GM18907 (cell line): ENCODE results near the gene DOCK9.

ENCODE experiments used
- ATAC-seq: cut with Tn5 transposase; IDR thresholded peaks from one replicate; pipeline ENCODE4 v1.9.1; 2021; ENCODE audit warnings: mild to moderate bottlenecking, moderate library complexity; ENCODE audit not compliant: unreplicated experiment

The DOCK9 gene

GRCh38 chr13:98977568-98978265 is at the start of gene DOCK9:
Gene DOCK9, minus strand, starts transcription at chr13:98978064. Its CDS starts 155 bp downstream, at chr13:98977909.
- no peak for ATAC-seq

GRCh38 chr13:99027260-99027659 is 49.4 kb upstream of the DOCK9 start:
- ATAC-seq, result no peak

- no peak for ATAC-seq
Observed at GRCh38 chr13:99022941-99023340, 45.1 kb upstream of the DOCK9 start.

DNA sequence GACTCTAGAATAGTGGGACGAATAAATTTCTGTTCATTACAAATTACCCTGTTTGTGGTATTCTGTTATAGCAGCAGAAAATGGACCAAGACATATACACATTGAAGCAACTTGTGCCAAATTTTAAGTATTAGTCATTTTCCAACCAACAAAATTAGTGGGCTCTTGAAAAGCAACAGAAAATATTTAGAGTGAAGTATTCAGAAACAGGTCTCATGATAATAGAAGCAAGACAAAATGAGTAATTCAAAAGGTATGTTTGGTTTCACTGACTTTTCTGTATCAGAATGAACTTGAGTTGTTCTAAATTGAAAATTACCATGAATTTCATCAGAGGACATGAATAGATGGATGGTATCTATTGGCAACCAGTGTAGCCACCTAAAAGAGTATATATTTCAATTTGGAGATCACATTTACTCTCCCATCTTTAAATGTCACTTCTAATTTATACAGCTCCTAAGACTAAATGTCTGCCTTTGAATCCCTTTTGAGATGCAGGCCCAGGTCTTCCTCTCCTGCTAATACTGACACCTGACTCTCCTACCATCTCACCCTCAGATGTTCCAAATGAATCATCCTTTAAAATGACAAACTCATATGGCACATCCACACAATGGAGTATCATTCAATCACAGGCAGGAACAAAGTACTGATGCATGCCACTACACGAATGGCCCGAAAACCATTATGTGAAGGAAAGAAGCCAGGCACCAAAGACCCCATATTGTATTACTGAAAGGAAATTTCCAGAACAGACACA is 40.7 kb upstream of the DOCK9 start:
- ATAC-seq, result no peak

DNA sequence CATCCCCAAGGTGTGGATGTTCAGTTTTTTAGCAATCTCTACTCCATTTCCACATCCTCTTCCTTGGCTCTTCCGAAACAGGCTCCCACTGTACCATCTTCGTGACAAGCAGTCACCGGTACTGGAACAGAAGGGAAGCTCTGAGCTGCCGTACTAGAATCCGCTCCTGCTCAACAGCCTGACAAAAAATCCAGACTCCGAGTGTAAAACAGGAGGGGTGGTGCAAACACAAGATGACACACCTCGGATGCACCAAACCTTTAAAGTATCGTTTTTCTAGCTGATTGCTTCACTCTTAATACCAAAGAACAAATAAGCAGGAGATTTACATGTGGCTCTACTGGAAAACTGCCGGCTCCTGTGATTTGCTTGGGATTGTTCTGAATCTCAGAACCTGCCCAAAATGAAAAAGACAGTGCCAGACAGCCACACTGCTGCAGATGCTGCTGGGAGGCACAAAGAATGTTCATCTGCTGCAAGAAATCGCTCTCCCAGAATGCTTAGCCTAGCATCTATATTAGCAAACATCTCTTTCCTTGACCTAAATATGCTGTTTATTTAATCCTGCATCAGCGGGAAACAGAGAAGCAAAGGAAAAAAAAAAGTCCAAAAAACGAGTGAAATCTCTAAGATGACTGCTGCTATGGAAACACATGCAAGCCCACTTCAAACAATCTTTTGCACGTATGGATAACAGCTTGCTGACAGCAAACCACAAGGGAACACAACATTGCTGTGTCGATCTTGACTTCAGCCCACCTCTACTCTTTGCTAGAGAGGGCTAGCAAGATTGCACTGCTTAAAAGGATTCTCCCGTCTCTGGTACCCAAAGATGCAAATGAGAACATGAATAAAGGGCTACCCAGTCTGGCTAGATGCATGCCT is 38.0 kb upstream of the DOCK9 start:
- no peak for ATAC-seq

- ATAC-seq, result no peak
Observed at GRCh38 chr13:99014522-99014921, 36.7 kb upstream of the DOCK9 start.

DNA sequence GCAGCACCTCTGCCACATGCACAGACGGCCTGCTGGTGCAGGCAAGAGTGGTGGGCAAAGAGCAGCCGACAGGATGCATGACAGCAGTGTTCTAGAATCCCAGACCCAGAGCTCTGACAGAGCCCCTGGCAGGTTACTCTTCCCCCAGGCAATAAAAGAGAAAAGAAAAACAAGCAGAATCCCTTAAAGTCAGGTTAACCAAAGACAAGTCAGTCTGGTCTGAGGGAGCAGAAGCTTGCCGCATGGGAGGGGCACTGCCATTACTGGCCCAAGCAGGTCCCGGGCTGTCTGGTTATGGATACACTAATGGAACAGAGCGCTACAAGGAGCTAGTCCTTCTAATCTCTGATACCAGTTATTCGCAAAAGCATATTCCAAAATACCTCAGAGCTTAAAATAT is 36.1 kb upstream of the DOCK9 start:
- ATAC-seq, result no peak

GRCh38 chr13:99012539-99012938 is 34.7 kb upstream of the DOCK9 start:
- ATAC-seq, result no peak

GRCh38 chr13:99009987-99010551 is 32.2 kb upstream of the DOCK9 start:
- ATAC-seq, result no peak

DNA sequence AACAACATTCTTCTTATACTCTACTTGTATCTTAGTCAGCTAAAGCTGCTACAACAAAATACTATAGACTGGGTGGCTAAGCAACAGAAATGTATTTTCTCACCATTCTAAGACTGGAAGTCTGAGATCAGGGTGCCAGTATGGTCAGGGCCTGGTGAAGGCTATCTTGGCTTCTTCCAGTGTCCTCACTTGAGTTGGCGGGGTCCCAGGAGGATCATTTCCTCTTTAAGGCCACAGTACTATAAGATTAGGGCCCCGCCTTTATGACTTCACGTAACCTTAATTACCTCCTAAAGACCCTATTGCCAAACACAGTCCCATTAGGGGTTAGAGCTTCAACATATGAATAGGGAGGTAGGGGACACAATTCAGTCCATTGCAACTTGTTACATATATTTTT is 30.7 kb upstream of the DOCK9 start:
- no peak for ATAC-seq

DNA sequence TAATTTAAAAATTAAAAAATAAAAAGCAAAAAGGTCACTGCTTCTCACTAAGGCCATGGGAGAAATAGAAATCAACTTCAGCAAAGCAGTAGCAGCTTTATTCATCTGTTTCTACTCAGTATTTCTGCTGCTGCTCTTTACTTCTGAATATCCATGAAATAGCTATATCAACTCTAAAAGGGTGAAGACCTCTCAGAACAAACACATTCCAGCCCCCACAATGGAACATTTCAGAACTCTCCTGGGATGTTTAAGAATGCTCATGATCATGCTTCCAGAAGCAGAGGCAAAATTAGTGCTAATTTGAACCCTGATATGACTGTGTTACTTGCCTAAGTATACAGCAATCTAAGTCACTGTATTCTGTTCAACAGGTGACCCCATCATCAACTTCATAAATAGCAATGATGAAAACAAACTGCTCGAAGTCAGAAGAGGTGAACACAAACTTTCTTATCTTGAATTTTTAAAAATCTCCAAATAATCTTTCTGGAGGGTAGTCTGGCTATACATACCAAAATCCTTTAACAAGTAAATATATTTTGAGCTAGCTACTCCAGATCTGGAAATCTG is 29.6 kb upstream of the DOCK9 start:
- ATAC-seq, result no peak

- ATAC-seq, result no peak
Observed at GRCh38 chr13:99005609-99006008, 27.7 kb upstream of the DOCK9 start.

DNA sequence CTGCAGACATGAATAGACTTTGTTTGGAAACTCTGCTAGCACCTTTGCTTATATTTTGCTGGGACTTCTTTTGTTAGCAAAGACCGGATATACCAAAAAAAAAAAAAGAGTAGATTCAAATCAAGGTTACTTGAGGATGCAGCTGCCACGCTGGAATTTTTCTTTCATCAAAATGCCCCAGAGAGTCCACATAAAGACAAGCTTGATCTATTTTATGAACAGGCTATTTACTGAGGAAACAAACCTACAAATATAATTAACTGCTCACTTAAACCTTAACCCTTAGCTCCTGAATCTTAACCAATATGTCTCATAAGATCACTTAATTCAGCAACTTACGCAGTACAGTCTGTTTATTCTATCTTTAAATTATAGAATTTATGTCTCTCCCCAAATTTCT is 27.1 kb upstream of the DOCK9 start:
- ATAC-seq, result no peak

DNA sequence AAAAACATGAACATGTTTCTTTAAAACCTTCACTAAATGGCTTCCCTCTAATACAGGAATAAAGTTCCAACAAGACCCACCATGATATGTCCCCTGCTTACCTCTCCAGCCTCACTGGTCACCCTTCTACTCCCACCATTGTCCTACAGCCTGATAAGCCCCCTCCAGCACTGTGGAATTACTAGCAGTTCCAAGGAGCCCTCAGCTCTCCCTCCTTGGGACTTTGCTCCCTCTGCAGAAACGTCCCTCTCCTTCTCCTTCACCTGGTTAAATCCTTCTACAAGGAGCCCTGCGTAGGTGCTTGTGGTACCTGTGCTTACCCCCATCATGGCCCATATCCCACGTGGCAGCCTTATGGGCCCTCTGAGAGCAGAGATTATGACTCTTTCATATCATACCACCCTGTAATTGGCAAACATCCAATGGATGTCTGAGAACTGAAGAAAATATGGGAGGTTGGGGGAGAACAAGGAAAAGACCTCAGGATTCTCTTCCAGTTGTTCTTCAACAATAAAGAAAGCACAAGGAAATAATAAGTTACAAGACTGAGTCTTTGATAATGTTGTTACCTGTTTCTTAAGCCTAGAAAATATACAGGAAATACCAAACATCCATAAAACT is 26.1 kb upstream of the DOCK9 start:
- ATAC-seq, result no peak

GRCh38 chr13:99003186-99003585 is 25.3 kb upstream of the DOCK9 start:
- ATAC-seq, result no peak

- no peak for ATAC-seq
Observed at GRCh38 chr13:99002172-99002710, 24.4 kb upstream of the DOCK9 start.

DNA sequence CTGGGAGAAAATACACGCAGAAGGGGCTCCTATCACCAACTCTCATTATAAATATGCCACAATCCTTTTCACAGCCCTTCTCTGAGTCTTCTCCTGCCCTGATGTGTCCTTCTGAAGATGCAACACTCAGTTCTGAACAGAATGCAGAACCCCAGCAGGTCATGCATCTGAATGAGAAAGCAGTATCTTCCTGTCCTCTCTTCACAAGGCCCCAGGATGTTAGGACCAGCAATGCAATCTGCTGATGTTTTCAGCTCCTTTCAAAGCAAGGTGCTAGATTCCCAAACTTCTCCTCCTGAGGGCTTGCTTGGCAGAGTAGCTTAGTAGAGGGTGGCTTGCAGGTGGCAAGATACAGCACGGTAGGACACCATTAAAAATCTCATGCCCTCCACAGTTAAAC is 22.3 kb upstream of the DOCK9 start:
- ATAC-seq, result no peak

DNA sequence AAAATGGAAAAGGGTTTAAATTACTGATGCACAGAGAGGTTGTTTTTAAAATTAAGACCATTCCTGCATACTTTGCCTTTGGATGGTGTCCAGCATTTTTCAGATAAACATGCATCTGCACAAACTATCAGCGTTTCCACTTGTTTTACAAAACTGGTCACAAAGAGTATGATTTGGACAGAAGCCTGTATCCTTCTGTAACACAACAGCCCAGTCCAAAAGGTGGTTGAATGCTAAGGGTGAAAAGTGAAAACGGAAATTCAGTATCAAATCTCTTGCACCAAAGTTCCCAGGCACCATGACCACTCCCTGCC is 21.7 kb upstream of the DOCK9 start:
- no peak for ATAC-seq

DNA sequence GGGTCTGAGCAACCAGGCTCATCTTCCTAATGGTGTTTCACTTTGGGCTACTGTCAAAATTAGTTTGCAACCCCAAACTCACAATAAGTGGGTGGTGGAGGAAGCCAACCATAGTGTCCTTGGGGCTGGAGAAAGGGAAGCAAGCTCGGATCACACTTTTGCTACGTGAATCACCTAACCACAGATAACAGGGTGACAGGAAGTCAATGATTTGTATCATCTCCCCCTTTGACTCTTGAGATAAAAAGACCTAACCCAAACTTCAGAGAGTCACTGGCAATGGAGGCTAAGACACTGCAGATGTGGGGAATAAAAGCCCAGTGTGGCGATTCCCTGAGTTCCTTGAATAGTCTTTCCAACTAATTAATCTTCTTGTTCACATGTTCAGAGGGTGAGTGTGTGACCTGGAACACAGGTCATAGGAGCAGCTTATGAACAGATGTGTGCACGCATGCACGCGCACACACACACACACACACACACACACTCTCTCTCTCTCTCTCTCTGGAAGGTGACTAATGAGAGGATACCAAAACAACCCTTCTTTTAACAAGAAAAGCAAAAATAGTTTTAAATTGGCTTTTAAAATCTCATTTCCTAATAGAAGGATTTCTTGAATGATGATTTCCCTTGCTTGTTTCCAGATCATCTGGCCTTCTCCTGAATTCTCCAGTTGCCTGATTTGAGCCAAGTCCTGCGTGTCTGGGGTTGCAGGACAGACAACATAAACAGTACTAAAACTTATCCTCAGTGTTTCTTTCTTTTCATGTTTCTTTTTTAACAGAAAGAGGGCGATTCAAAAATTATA is 21.2 kb upstream of the DOCK9 start:
- ATAC-seq, result no peak
